ENCODE data around the gene ALB.
"Not testable (repeated sequence)": the region's sequence is repeated elsewhere in the genome, so short reads cannot be mapped to it uniquely, and the experiment has no call there.

ALB gene

GRCh38 chr4:73404042-73404441 is at the start of gene ALB:
Gene ALB (plus strand): TSS chr4:73404287. CDS start chr4:73404328, 41 bp downstream.
- no peak for DNase-seq

- DNase-seq = not testable (repeated sequence)
Observed at GRCh38 chr4:73357174-73357573, 46.9 kb upstream of the ALB start.

GRCh38 chr4:73369506-73370199 is 34.4 kb upstream of the ALB start:
- DNase-seq = not testable (repeated sequence)

- DNase-seq = no peak
Observed at GRCh38 chr4:73375328-73375741, 28.8 kb upstream of the ALB start.

- no peak for DNase-seq
Observed at GRCh38 chr4:73376251-73376650, 27.8 kb upstream of the ALB start.

- no peak for DNase-seq
Observed at GRCh38 chr4:73376976-73377375, 27.1 kb upstream of the ALB start.

- DNase-seq = no peak
Observed at GRCh38 chr4:73378887-73379286, 25.2 kb upstream of the ALB start.

- DNase-seq = no peak
Observed at GRCh38 chr4:73379946-73380345, 24.1 kb upstream of the ALB start.

GRCh38 chr4:73381214-73381613 is 22.9 kb upstream of the ALB start:
- DNase-seq = no peak

- DNase-seq = no peak
Observed at GRCh38 chr4:73383452-73383851, 20.6 kb upstream of the ALB start.

- no peak for DNase-seq
Observed at GRCh38 chr4:73387552-73387951, 16.5 kb upstream of the ALB start.

- no peak for DNase-seq
Observed at GRCh38 chr4:73388887-73389286, 15.2 kb upstream of the ALB start.

GRCh38 chr4:73389663-73390062 is 14.4 kb upstream of the ALB start:
- not testable (repeated sequence) for DNase-seq

- DNase-seq = no peak
Observed at GRCh38 chr4:73391774-73392173, 12.3 kb upstream of the ALB start.

GRCh38 chr4:73392936-73393335 is 11.2 kb upstream of the ALB start:
- no peak for DNase-seq

GRCh38 chr4:73396304-73396703 is 7.8 kb upstream of the ALB start:
- DNase-seq = no peak

- no peak for DNase-seq
Observed at GRCh38 chr4:73396993-73397972, 6.8 kb upstream of the ALB start.

- no peak for DNase-seq
Observed at GRCh38 chr4:73401412-73401811, 2.7 kb upstream of the ALB start.

- no peak for DNase-seq
Observed at GRCh38 chr4:73404457-73404856, 370 bp downstream of the ALB start.

- no peak for DNase-seq
Observed at GRCh38 chr4:73405138-73405537, 1.1 kb downstream of the ALB start.

GRCh38 chr4:73406548-73406875 is 2.4 kb downstream of the ALB start:
- DNase-seq = no peak

- DNase-seq = no peak
Observed at GRCh38 chr4:73407227-73407673, 3.2 kb downstream of the ALB start.

- no peak for DNase-seq
Observed at GRCh38 chr4:73408181-73408867, 4.2 kb downstream of the ALB start.

Data from NCI-H187 treated with DMSO at 0.1 percent for 48 hours (cell line).